Skeletal muscle tissue (tissue), 4 donors: Measurements from ENCODE around the gene ROBO3. TPM values are rescaled to one million over a fixed set of nuclear protein-coding genes. Genes with fewer than 3 reads are reported as not detected.

ENCODE experiments used
- H3K27ac ChIP-seq: one replicate; pipeline ENCODE4 v1.7.0; 2013; ENCODE audit warnings: mild to moderate bottlenecking, low read depth, low read length, inconsistent platforms
- H3K27me3 ChIP-seq, 3 donors: one replicate each; pipeline ENCODE4 v1.7.0; 2013; ENCODE audit warnings: low read length in 3 of 3; ENCODE audit not compliant: control insufficient read depth in 3 of 3, insufficient read depth in 3 of 3
- H3K36me3 ChIP-seq, 3 donors: one replicate each; pipeline ENCODE4 v1.7.0; 2013; ENCODE audit warnings: low read length in 3 of 3; ENCODE audit not compliant: control insufficient read depth in 3 of 3, insufficient read depth in 3 of 3
- H3K4me1 ChIP-seq, 3 donors: one replicate each; pipeline ENCODE4 v1.7.0; 2013; ENCODE audit warnings: low read length in 3 of 3, mild to moderate bottlenecking in 3 of 3; ENCODE audit not compliant: control insufficient read depth in 3 of 3, insufficient read depth in 3 of 3
- H3K4me3 ChIP-seq, 3 donors: one replicate each; pipeline ENCODE4 v1.7.0; 2013; ENCODE audit warnings: low read length in 3 of 3
- H3K9ac ChIP-seq, 3 donors: one replicate each; pipeline ENCODE4 v1.7.0; 2013; ENCODE audit warnings: low read length in 3 of 3, mild to moderate bottlenecking in 3 of 3, moderate library complexity in 2 of 3, low read depth in 1 of 3
- H3K9me3 ChIP-seq, 3 donors: one replicate each; pipeline ENCODE4 v1.7.0; 2013; ENCODE audit warnings: low read length in 3 of 3; ENCODE audit not compliant: control insufficient read depth in 3 of 3
- total RNA-seq: library from RNA; depleted of rRNA; stranded (reverse); fragments of >200 nt; gene quantifications from one replicate; pipeline ENCODE4 v1.2.3, GENCODE V29; 2014
- donor health status: Osteomylitis.

The ROBO3 gene
- total RNA-seq, 1 donor from 2014 or later = 12.0 TPM

DNA sequence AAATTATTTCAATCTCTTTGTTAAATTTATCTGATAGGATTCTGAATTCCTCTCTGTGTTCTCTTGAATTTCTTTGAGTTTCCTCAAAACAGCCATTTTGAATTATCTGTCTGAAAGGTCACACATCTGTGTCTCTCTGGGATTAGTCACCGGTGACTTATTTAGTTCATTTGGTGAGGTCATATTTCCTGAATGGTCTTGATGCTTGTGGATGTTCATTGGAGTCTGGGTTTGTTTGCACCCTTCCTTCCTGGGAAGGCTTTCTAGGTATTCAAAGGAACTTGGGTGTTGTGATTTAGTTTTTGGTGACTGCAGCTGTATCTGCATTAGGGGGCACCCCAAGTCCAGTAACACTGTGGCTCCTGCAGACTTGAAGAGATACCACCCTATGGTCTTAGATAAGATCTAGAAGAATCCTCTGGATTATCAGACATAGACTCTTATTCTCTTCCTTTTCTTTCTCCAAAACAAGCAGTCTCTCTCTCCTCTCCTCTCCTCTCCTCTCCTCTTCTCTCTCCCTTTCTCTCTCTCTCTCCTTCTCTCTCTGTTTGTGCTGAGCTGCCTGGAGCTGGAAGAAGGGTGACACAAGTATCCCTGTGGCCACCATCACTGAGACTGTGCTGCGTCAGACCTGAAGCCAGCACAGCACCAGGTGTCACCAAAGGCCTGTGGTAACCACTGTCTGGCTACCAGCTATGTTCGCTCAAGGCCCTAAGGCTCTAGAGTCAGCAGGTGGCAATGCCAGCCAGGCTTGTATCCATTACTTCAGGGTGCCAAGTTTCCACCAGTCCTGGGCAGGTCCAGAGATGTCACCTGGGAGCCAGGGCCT lies 50.5 kb downstream of the ROBO3 start:
- Histone ChIP-seq H3K9me3 (peaks cover 0 to 2% (median 0%) of the 10 kb centered on the region in 3 donors), H3K9ac (no peak overlapping the region), H3K27me3 (peaks cover 0 to 9% (median 2%) of the 10 kb centered on the region in 3 donors), H3K36me3 (no peaks in the 10 kb centered on the region), H3K4me1 (peaks cover 1 to 6% (median 3%) of the 10 kb centered on the region in 3 donors), H3K4me3 (no peak overlapping the region), H3K27ac (no peak overlapping the region)

DNA sequence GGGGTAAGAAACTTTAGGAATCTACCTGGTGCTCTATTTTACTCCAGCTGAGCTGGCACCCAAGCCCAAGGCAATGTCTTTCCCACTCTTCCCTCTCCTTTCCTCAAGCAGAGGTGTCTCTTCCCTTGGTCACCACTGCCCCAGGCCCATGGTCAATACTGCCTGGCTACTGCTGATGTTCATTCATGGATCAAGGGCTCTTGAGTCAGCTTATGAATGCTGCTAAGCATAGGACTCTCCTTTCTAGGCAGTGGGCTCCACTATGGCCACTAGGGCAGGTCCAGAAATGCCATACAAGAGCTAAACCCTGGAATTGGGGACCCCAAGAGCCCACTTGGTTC lies 51.1 kb downstream of the ROBO3 start:
- H3K36me3 ChIP-seq = no peaks in the 10 kb centered on the region
- peaks cover 2 to 7% (median 3%) of the 10 kb centered on the region in 3 donors for H3K4me1 ChIP-seq
- no peak overlapping the region for H3K4me3 ChIP-seq
- peaks cover 0 to 2% (median 0%) of the 10 kb centered on the region in 3 donors for H3K9me3 ChIP-seq
- H3K27me3 ChIP-seq = peaks cover 0 to 14% (median 2%) of the 10 kb centered on the region in 3 donors
- no peak overlapping the region for H3K27ac ChIP-seq
- H3K9ac ChIP-seq = no peak overlapping the region

DNA sequence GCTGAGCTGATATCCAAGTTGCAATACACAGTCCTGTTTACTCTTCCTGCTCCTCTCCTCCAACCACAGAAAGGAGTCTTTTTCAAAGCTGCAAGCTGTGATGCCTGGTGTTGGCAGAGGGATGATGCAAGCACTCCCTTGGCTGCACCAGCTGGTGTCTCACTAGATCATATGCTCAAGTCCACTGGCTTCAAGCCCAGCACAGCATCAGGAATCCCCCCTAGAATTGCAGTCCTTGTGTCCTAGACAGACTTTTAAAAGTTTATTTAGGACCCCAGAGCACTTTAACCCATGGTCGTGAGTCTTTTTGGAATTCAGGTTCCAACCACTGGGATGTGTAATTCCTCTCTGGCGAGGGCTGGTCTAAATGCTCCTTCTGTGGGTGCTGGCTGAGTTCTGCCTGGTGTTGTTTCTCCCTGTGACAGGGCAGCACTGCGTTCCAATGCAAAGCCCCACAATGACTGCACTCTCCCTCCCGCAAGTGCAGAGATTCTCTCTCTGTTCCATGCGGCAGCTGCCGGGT lies 51.9 kb downstream of the ROBO3 start:
- no peak overlapping the region for H3K4me3 ChIP-seq
- H3K36me3 ChIP-seq = no peaks in the 10 kb centered on the region
- peaks cover 0 to under 1% (median 0%) of the 10 kb centered on the region in 3 donors for H3K9me3 ChIP-seq
- H3K27me3 ChIP-seq = peaks cover 0 to 21% (median 8%) of the 10 kb centered on the region in 3 donors
- peaks cover 2 to 7% (median 3%) of the 10 kb centered on the region in 3 donors for H3K4me1 ChIP-seq
- H3K27ac ChIP-seq = no peak overlapping the region
- H3K9ac ChIP-seq = no peak overlapping the region

DNA sequence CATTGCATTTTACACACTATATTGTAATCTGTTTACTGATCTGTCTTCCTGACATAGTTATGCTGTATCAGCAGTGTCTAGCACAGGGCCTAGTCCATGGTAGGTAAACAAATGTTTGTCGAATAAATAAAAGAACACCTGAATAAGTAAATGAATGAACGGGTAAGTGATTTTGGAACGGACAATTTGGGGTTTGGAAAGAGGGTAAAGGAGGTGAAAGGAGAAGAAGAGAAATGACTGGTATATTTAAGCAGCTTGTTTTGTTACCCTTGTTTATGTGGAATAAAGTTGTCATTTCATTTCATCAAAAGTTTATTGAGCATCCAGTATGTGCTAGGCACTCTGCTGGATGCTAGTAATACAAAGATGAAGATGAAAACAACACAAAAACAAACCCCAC lies 53.7 kb downstream of the ROBO3 start, which contains the start of gene HEPN1:
Gene HEPN1 (plus strand): TSS at position 301 of the 400 bp plus-strand sequence.
- H3K4me1 ChIP-seq = peaks cover 2 to 7% (median 3%) of the 10 kb centered on the region in 3 donors
- no peak within 1 kb of the TSS for H3K9ac ChIP-seq
- no peaks in the 10 kb centered on the region for H3K9me3 ChIP-seq
- H3K27ac ChIP-seq = no peak within 1 kb of the TSS
- peaks cover 2 to 27% (median 16%) of the 10 kb centered on the region in 3 donors for H3K27me3 ChIP-seq
- no peak within 1 kb of the TSS for H3K4me3 ChIP-seq
- H3K36me3 ChIP-seq = no peaks in the 10 kb centered on the region

DNA sequence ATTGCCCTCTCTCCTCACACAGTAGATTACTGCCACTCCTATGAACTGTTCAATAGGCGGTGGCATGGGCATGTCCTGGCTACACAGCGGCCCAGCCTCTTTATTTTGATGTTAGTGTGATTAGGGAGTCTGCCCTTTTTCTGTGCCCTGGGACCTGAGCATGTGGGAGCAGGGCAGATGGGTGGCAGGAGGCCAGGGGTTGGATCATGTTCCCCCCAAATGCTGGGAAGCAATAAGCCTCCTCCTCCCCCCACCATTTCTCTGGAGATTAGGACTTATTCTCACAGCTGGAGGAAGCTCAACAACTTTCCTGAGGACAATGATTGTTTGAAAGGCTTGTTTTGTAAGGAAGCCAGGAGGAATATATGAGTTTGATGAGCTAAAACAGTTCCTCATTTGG lies 54.7 kb downstream of the ROBO3 start:
- Histone ChIP-seq H3K36me3 (no peaks in the 10 kb centered on the region), H3K9me3 (no peaks in the 10 kb centered on the region), H3K27me3 (peaks cover 2 to 27% (median 16%) of the 10 kb centered on the region in 3 donors), H3K9ac (no peak overlapping the region), H3K4me1 (peaks cover 2 to 7% (median 3%) of the 10 kb centered on the region in 3 donors), H3K27ac (no peak overlapping the region), H3K4me3 (no peak overlapping the region)

DNA sequence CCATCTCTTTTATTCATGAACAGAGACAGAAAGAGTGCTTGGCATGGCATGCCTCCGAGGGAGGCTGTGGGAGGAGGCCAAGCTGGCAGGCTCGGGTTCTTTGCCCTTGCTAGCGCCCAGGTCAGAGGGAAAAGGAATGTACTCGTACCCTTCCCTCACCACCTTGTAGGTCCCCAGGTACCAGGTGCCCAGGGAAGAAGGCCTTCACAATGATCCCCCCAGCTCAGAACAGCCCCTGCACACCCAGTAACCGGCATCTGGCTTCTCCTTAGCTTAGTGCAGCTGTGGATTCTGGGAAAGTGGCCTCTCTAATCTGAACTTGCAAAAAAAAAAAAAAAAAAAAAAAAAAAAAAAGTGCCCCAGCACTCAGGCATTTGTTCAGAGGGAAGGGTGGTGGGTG lies 55.1 kb downstream of the ROBO3 start:
- no peaks in the 10 kb centered on the region for H3K36me3 ChIP-seq
- H3K4me3 ChIP-seq = peak overlapping the region in 1 of 3 donors; percentile 20
- no peak overlapping the region for H3K27ac ChIP-seq
- H3K9ac ChIP-seq = no peak overlapping the region
- H3K27me3 ChIP-seq = peaks cover 2 to 27% (median 16%) of the 10 kb centered on the region in 3 donors
- H3K4me1 ChIP-seq = peaks cover 2 to 7% (median 3%) of the 10 kb centered on the region in 3 donors
- H3K9me3 ChIP-seq = no peaks in the 10 kb centered on the region

DNA sequence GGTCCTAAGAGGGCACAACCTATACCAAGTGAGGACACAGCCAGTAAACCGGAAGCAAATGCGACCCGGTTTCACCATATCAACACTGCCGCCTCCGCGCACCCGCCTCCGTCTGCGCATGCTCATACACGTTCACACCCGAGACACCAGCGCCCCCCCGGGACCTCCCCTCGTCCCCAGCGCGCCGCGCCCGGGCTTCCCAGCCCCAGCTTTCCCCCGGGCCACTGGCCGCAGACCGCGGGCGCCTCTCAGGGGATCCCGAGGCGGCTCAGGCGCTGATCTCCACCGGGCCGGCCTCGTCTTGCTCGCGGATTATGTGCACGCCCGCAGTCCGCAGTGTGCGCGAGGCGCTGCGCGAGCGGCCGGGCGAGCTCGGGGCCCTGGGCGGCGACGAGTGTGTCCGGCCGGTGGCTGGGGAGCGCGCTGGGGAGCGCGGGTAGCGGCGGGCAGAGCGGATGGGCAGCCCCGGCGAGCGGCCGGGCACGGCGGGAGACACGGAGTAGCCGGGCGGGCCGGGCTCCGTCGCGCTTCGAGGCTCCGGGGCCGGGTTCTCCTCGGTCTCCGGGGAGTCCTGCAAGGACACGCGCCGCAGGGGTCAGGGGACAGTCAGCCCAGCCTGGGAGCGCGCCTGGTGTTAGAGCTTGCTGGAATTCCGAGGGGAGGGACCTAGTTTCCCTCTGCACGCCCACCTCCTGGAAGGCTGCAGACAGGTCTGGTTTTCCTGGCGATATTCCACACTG lies 55.8 kb downstream of the ROBO3 start:
- Histone ChIP-seq H3K27ac (peak overlapping the region; percentile 5), H3K9ac (peak overlapping the region in 2 of 3 donors; percentile 20 to 62), H3K36me3 (no peaks in the 10 kb centered on the region), H3K27me3 (peaks cover 2 to 27% (median 16%) of the 10 kb centered on the region in 3 donors), H3K4me1 (peaks cover 2 to 7% (median 3%) of the 10 kb centered on the region in 3 donors), H3K4me3 (peak overlapping the region; percentile 20 to 67 (median 65)), H3K9me3 (no peaks in the 10 kb centered on the region)

DNA sequence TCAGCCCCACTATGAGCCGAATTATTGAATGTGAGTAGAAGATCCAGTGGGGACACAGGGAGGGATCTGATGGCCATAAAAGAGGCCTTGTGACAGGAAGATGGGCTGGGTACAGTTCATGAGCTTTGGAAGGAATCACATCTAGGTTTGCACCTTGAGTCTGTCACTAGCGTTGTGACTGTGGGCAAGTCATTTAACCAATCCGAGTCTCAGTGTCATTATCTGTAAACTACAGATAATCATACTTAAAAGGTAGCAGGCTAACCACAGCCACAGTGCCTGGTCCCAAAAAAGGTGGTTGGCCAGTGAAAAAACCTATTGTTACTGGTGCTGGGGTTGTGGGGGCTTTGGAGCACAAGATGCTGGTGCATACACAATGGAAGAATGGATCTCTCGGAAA lies 57.6 kb downstream of the ROBO3 start:
- H3K36me3 ChIP-seq = no peaks in the 10 kb centered on the region
- H3K27ac ChIP-seq = no peak overlapping the region
- no peaks in the 10 kb centered on the region for H3K9me3 ChIP-seq
- H3K27me3 ChIP-seq = peaks cover 2 to 27% (median 16%) of the 10 kb centered on the region in 3 donors
- no peak overlapping the region for H3K4me3 ChIP-seq
- peaks cover 2 to 7% (median 3%) of the 10 kb centered on the region in 3 donors for H3K4me1 ChIP-seq
- no peak overlapping the region for H3K9ac ChIP-seq

DNA sequence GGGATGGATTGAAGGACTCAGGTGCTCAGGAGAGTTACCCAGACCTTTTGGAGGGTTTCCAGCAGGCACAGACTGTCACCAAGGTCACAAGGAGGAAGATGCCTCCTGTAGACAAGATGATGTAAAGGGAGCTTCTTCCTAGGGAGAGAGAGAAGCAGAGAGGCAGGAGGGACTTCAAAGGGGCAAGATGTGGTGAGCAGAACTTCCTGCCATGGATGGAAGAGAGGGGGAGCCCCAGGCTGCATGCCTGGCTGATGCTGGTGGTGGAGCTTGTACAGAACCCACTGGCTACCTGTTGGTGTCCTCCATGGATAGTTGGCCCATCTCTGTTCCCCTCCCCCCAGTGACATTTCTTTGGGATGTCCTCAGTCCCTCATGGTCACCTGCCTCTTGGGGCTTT lies 58.1 kb downstream of the ROBO3 start:
- Histone ChIP-seq H3K27me3 (peaks cover 2 to 27% (median 16%) of the 10 kb centered on the region in 3 donors), H3K4me1 (peaks cover 2 to 7% (median 3%) of the 10 kb centered on the region in 3 donors), H3K27ac (no peak overlapping the region), H3K4me3 (no peak overlapping the region), H3K9me3 (no peaks in the 10 kb centered on the region), H3K36me3 (no peaks in the 10 kb centered on the region), H3K9ac (no peak overlapping the region)
